ENCODE results near the gene CDH3. TPM values are rescaled to one million over a fixed set of nuclear protein-coding genes. Genes with fewer than 3 reads are reported as not detected.
A peak's percentile ranks its signal among the peaks of the same experiment; 100 is the strongest.

The CDH3 gene
- total and polyA plus RNA-seq, 2 of the 13 experiments (the other 11 are each of a cell fraction or from before 2014, with no cell fraction given), result 0.11 TPM; not detected in 1

GRCh38 chr16:68740628-68741346, 95.7 kb downstream of the CDH3 start (continued):
- TF ChIP-seq NCOA1 (CRISPR knock-in tag; IDR thresholded peaks at IDR 0.05) (peak; percentile 5; the same call in 1 of the 2 replicates), ZNF383 (CRISPR knock-in tag; IDR thresholded peaks at IDR 0.05; ENCODE audit: borderline replicate concordance) (no peak)

GRCh38 chr16:68743664-68744063, 98.6 kb downstream of the CDH3 start:
- Histone ChIP-seq H3K4me3 (replicated peaks in 1 of 3; ENCODE audit: insufficient read depth in 1 of 3, low read depth in 2 of 3, low read length in 3 of 3) (no peak overlapping the region), H3K9me3 (ENCODE audit: low read length) (no peaks in the 10 kb centered on the region), H3K36me3 (replicated peaks in 1 of 2; ENCODE audit: control insufficient read depth in 1 of 2, insufficient read depth in 2 of 2, low read length in 2 of 2) (no peaks in the 10 kb centered on the region), H3K4me2 (ENCODE audit: low read depth, low read length) (peak overlapping the region; percentile 74; the same call in 1 of the 2 replicates), H4K20me1 (ENCODE audit: insufficient read depth, low read length) (no peaks in the 10 kb centered on the region), H2AFZ (ENCODE audit: low read length) (no peak overlapping the region), H3K9ac (ENCODE audit: insufficient read depth, low read depth, low read length) (no peak overlapping the region), H3K27ac (ENCODE audit: extremely low read length, insufficient read depth, low read length) (peak overlapping the region; percentile 83), H3K79me2 (ENCODE audit: insufficient read depth, low read length) (no peaks in the 10 kb centered on the region), H3K27me3 (ENCODE audit: control insufficient read depth in 1 of 2, insufficient read depth in 2 of 2, low read length in 2 of 2) (no peaks in the 10 kb centered on the region; a peak in 1 of 5 replicates), H3K4me1 (ENCODE audit: insufficient read depth, low read length) (peaks cover 82% of the 10 kb centered on the region)
- no peak for DNase-seq (ENCODE audit: low spot score)
- 94% methylated on average over 4 of the region's 4 CpGs for WGBS (ENCODE audit: low lambda C conversion rate)
- in situ Hi-C loops (cut with HindIII; ENCODE audit: extremely low pct_ligation_motif_present, low pct_unique_long_range_greater_than_20kb) (loop anchor here (5.0 kb wide), 1 partner anchor 49 kb away; no protein-coding TSS in a partner anchor), intact Hi-C loops (cut with micrococcal nuclease; ENCODE audit: unreplicated experiment) (loop anchor here (2.0 kb wide), 2 partner anchors 39 to 49 kb away; no protein-coding TSS in a partner anchor)
- no TSS peak for BruUV-seq (replicated peaks)
- no peak for TF ChIP-seq PREB (CRISPR knock-in tag; IDR thresholded peaks at IDR 0.05)
- TF ChIP-seq ZMYM3 (CRISPR knock-in tag; IDR thresholded peaks at IDR 0.05), result peak; percentile 12; the same call in 1 of the 2 replicates
- TF ChIP-seq ZNF629 (CRISPR knock-in tag; conservative IDR thresholded peaks at IDR 0.05), result peak; percentile 88
- TF ChIP-seq ZNF44 (CRISPR knock-in tag; IDR thresholded peaks at IDR 0.05), result 0 out of 2 replicates have a peak, but pooled peaks have one; percentile 12
- no peak for TF ChIP-seq NR2C2 (CRISPR knock-in tag; IDR thresholded peaks at IDR 0.05; ENCODE audit: borderline replicate concordance)
- TF ChIP-seq USF2 (IDR thresholded peaks at IDR 0.05; ENCODE audit: low read depth, low read length), result no peak
- no peak for TF ChIP-seq USF2 (CRISPR knock-in tag; IDR thresholded peaks at IDR 0.05; ENCODE audit: borderline replicate concordance)
- no peak for FAIRE-seq
- CTCF ChIA-PET (ENCODE audit: low intra/inter-chr PET ratio, low total read pairs), result no interaction called here
- POLR2A ChIA-PET, result interaction anchor here (1.3 to 7.0 kb wide), 5 partner anchors 8 to 49 kb away, joined by 3 to 134 read pairs (median 15); no protein-coding TSS in a partner anchor
- ATAC-seq, result no peak
